Measurements from ENCODE around the gene TAF7L.

DNA sequence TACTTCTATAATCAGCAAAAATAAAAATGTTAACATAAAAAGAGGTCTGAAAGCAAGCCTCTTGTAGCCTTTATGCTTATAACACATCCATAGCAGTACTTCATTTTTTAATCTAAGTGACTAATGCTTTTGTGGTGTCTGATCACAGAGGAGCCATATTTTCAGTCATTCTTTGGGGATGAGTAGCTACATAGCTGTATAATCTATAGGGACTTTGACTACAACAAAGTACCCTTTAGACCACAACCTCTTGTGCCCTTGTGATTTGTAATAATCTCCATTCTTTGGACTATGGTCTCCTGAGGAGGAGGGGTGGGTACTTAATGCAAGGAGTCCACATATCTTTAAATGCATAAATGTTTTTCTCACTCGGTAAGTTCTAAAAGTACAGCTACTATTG, 62.0 kb downstream of the TAF7L start:
- TF ChIP-seq EZH2 (IDR thresholded peaks at IDR 0.05) (no peak), POLR2AphosphoS5 (IDR thresholded peaks at IDR 0.05; ENCODE audit: borderline replicate concordance, low read depth, low read length) (no peak)

Data from SK-N-MC (cell line).